Measurements from ENCODE around the gene CCDC192.

- no peak for TF ChIP-seq EZH2phosphoT487 (IDR thresholded peaks at IDR 0.05; ENCODE audit: borderline replicate concordance)
- TF ChIP-seq, protein P1, sequence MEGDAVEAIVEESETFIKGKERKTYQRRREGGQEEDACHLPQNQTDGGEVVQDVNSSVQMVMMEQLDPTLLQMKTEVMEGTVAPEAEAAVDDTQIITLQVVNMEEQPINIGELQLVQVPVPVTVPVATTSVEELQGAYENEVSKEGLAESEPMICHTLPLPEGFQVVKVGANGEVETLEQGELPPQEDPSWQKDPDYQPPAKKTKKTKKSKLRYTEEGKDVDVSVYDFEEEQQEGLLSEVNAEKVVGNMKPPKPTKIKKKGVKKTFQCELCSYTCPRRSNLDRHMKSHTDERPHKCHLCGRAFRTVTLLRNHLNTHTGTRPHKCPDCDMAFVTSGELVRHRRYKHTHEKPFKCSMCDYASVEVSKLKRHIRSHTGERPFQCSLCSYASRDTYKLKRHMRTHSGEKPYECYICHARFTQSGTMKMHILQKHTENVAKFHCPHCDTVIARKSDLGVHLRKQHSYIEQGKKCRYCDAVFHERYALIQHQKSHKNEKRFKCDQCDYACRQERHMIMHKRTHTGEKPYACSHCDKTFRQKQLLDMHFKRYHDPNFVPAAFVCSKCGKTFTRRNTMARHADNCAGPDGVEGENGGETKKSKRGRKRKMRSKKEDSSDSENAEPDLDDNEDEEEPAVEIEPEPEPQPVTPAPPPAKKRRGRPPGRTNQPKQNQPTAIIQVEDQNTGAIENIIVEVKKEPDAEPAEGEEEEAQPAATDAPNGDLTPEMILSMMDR (conservative IDR thresholded peaks at IDR 0.05; ENCODE audit: low read length), result no peak
These were observed 230.2 kb downstream of the CCDC192 start for GRCh38 chr5:127933348-127933747.

Measured in Loucy (cell line).